HG02852 (cell line): Measurements from ENCODE around the gene TSPAN18.

ENCODE experiments used
- ATAC-seq: cut with Tn5 transposase; IDR thresholded peaks from one replicate; pipeline ENCODE4 v1.9.1; 2021; ENCODE audit warnings: mild to moderate bottlenecking, moderate library complexity; ENCODE audit not compliant: unreplicated experiment

TSPAN18 gene

GRCh38 chr11:44815917-44816456 lies 89.2 kb downstream of the TSPAN18 start:
- no peak for ATAC-seq

DNA sequence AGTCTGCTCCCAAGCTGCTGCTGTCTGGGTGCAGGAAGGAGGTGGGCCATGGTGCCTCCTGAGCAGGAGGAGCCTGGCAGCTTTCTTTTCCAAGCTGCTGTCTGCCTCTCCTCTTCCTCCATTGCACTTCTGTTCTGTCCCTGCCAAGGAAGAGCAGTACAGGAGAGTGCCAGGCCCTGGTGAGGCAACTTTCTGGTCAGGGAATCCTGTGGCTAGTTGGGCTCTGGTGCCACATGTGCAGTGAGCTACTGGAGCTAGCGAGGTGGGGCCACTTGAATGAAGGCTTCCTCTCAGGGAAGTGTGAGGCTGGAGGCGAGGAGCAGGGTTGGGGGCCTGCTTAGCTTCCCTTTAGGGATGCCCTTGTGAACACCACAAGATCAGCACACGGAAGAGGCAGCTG lies 90.0 kb downstream of the TSPAN18 start:
- no peak for ATAC-seq

DNA sequence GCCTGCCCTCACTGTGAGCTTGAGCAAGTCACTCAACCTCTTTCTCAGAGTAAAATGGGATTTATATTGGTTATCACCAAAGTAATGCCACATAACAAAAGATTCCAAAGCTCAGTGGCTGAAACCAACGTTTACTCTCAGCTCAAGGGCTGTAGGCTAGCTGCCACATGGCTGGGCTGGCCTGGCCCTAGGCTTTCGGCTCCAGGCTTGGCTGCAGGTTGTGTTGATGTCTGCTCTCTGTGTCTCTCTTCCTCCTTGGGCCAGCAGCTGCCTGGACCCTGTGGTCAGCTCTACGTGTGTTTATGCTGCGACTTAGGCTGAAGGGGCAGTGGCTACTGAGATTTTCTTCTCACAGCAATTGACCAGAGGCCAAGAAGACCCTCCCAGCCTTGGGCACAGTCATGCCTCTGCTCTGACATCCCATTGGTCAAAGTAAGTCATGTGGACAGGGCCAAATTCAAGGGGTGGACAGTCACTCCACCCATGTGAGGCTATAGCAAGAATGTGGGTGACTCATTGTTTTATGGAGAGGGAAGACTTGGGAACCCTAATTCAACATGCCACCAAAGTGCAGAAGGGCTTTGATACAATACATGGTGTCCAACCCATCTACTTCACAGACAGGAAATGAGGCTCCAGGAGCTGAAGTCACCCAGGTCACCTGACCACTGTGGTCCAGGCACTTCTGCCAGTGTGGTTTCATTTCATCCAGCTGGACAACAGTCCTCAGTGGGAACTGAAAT lies 90.6 kb downstream of the TSPAN18 start:
- no peak for ATAC-seq

DNA sequence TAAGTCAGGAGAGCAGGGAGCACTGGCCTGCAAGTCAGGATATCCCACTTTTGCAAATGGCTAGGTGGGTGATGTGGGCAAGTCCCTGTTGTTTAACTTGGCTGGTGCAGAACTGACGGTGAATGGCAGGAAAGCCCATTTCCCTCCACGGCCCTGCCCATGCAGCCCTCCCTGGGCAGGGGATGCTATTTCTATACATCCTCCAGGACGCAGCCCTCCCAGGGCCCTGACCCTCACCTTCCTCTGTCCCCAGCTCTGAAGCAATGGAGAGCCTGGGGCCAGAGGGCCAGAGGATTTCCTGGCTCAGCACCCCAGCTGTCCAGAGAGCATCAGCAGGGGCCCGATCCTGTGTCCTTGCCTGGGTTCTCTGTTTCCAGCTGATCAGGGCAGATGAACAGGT lies 91.3 kb downstream of the TSPAN18 start:
- no peak for ATAC-seq

- ATAC-seq: no peak
These were observed 92.6 kb downstream of the TSPAN18 start for GRCh38 chr11:44819346-44819745.

DNA sequence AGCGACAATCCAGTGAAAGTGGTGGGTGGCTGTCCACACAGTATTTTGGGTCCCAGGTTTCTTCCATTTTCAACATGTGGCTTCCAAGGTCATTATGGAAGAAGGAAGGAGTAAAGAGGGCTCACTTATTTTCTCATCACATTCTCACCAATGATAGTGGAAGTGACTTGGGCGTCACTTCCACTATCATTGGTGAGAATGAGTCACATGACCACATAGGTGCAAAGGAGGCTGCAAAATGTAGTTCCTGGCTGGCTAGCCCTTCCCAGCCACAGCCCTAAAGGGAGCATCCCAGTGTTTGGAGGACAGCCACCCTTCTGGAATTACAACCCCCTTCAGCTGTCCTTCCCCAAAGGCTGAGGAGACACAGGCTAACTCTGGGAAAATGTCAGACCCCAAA lies 95.6 kb downstream of the TSPAN18 start:
- ATAC-seq: no peak

DNA sequence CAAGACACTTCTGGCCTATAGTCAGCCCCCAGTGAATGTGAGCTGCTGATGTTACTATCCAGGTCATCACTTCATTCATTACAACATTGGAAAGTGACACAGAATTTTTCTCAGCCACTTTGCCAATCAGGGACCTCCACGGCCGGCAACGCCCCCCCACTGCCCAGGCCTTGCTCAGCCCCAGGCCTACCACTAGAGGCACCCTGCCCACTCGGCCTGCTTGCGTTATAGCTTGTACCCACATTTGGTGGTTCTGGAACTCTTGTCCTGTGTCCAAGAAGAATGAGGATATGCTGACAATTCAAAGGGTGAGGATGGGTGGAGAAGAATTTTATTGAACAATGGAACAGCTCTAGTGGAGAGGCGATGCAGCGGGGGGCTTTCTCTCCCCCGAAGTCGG lies 96.2 kb downstream of the TSPAN18 start:
- no peak for ATAC-seq

- no peak for ATAC-seq
These were observed 97.1 kb downstream of the TSPAN18 start for GRCh38 chr11:44823868-44824267.

GRCh38 chr11:44824300-44824704 lies 97.5 kb downstream of the TSPAN18 start:
- no peak for ATAC-seq

GRCh38 chr11:44825058-44825785 lies 98.5 kb downstream of the TSPAN18 start:
- no peak for ATAC-seq

DNA sequence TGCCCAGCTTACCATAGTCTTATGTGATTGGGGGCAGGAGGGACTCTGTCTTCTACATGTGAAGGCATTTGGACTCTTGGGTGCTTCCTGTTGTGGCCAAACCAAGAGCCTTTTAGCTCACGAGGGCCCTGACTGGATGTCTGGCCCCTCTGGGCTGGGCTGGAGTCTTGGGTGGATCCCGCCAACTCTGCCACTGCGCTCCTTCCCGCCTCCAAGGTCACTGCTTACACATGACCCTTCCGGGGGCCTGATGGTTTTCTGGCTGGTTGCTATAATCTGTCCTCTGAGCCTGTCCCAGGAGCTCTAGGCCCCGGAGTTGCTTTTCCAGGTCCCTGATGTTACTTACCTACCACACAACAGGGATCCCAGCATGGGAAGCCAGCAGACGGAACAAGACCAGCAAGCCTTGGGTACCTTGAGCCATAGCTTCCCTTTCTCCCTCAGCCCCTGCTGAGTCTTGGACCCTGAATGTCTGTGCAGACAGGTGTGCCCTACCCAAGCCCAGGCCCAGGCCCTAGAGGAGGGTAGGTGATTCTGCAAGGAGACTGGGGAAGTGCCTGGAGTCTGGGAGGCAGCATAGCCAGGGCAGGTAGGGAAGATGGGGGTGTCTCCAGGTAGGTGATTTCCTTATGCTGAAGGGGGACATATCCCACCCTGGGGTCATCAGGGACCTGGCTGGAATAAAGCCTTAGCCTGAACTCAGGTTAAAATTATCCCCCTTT lies 100.3 kb downstream of the TSPAN18 start:
- no peak for ATAC-seq

- ATAC-seq: no peak
These were observed 101.5 kb downstream of the TSPAN18 start for GRCh38 chr11:44828296-44828695.

DNA sequence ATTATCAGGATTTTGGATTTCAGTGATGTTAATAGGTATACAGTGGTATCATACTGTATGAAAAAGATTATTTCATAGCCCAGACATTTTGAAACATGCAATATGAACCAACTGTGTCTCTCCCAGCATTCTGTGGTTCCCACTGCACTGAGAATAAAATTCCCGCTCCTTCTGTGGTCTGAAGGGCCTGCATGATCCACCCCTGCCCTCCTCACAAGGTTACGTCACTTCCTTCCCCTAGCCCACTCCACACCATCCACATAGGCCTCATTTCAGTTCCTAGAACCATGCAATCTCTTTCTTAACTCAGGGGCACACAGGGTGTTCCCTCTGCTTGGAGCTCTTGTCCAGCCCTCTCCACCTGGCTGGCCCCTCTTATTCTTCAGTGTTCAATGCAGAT lies 103.1 kb downstream of the TSPAN18 start:
- no peak for ATAC-seq

- ATAC-seq: no peak
These were observed 105.0 kb downstream of the TSPAN18 start for GRCh38 chr11:44831605-44832394.

- ATAC-seq: no peak
These were observed 105.7 kb downstream of the TSPAN18 start for GRCh38 chr11:44832452-44832851.

- no peak for ATAC-seq
These were observed 106.6 kb downstream of the TSPAN18 start for GRCh38 chr11:44833221-44833876.

GRCh38 chr11:44833877-44834452 lies 107.2 kb downstream of the TSPAN18 start:
- ATAC-seq: no peak

DNA sequence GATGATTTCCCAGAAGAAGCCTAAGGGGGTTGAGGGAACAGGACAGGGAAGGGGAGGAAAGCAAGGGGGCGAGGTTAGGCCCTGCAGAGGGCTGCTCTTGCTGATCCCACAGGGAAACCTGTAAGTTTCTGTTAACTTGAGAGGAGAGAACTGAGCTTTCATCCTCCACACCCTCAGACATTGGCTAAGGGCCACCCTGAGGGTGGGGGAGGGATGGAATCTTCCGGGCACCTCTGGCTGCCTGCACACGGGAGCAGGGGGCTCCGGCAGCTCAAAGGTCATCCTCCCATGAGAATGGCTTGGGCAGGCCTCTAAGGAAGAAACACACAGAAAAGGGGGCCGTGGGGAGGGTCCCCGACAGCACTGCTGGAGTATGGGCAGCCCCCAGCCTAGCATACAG lies 108.1 kb downstream of the TSPAN18 start:
- ATAC-seq: no peak

DNA sequence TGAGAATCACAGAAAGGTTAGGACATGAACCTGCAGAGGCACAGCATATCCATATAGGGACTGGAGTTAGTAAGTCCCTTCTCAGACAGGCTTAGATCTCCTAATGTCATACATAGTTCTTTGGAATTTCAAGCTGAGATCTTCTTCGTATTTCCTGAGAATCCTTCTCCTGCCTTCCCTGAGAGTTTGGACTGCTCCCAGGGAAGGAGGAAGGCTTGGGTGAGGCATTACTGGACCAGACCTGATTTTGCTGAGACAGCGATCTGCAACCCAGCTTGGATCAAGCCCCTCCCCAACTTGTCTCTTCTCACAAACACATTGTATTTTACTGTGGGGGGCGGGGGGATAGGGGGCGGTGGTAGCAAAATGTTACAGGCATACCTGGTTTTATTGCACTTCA lies 108.5 kb downstream of the TSPAN18 start:
- ATAC-seq: no peak

GRCh38 chr11:44835938-44836337 lies 109.2 kb downstream of the TSPAN18 start:
- no peak for ATAC-seq
